Sigmoid colon (tissue), 7 donors: ENCODE results near the gene SNAP47. TPM values are rescaled to one million over a fixed set of nuclear protein-coding genes. Genes with fewer than 3 reads are reported as not detected.

ENCODE experiments used
- DNase-seq: peaks from one replicate; pipeline ENCODE4 v3.0.0-alpha.2; 2019
- H3K27ac ChIP-seq, 4 donors: fragments of 200-600 bp; sonication (generic); one replicate each; pipeline ENCODE4 v1.5.1; 2016 to 2019; ENCODE audit warnings: mild to moderate bottlenecking in 1 of 4
- H3K27me3 ChIP-seq, 3 donors: fragments of 200-600 bp; sonication (generic); one replicate each; pipeline ENCODE4 v1.5.1; 2019; ENCODE audit warnings: mild to moderate bottlenecking in 1 of 3
- H3K36me3 ChIP-seq, 4 donors: fragments of 200-600 bp; sonication (generic); one replicate each; pipeline ENCODE4 v1.5.1; 2016 to 2019
- H3K4me1 ChIP-seq, 4 donors: fragments of 200-600 bp; sonication (generic); one replicate each; pipeline ENCODE4 v1.5.1; 2017 to 2019
- H3K4me3 ChIP-seq, 4 donors: fragments of 200-600 bp; sonication (generic); one replicate each; pipeline ENCODE4 v1.5.1; 2017 to 2019; ENCODE audit warnings: mild to moderate bottlenecking in 2 of 4, moderate library complexity in 1 of 4
- H3K9me3 ChIP-seq, 4 donors: fragments of 200-600 bp in 3 of 4; sonication (generic) in 3 of 4; one replicate each; pipeline versions ENCODE4 v1.5.1 to v1.6.1; 2013 to 2019
- CTCF ChIP-seq, 4 experiments: fragments of 450-650 bp in 3 of 4; fragments of 200-600 bp in 1 of 4; IDR thresholded peaks; one replicate each; pipeline ENCODE4 v1.5.1; 2016 to 2019; ENCODE audit warnings: antibody characterized with exemption in 4 of 4, mild to moderate bottlenecking in 3 of 4, moderate library complexity in 2 of 4
- EP300 ChIP-seq, 4 donors: sonication (generic); formaldehyde crosslinking; IDR thresholded peaks; one replicate each; pipeline ENCODE4 v1.6.1; 2017; ENCODE audit warnings: antibody characterized with exemption in 4 of 4
- POLR2A ChIP-seq, 2 donors: fragments of 450-650 bp; IDR thresholded peaks; one replicate each; pipeline ENCODE4 v1.6.1; 2016; ENCODE audit warnings: antibody characterized with exemption in 2 of 2, mild to moderate bottlenecking in 2 of 2, moderate library complexity in 2 of 2
- POLR2AphosphoS5 ChIP-seq, 4 donors: sonication (generic); formaldehyde crosslinking; IDR thresholded peaks; one replicate each; pipeline ENCODE4 v1.6.1; 2017; ENCODE audit warnings: antibody characterized with exemption in 4 of 4
- whole genome bisulfite sequencing, 2 donors: extraction: QIAGEN DNeasy Blood & Tissue Kit; methylation state at CpG; one replicate each; pipeline ENCODE4 v1.1.7; 2013; 5-methylcytosine and 5-hydroxymethylcytosine counted together
- intact Hi-C: fragments of 100-400 bp; cut with DNase I; formaldehyde crosslinking; loops from one replicate; pipeline ENCODE4 v1.15.1; 2023
- polyA plus RNA-seq, 3 donors: library from polyadenylated mRNA; stranded (reverse); fragments of 200-250 nt; gene quantifications; one replicate each; pipeline ENCODE4 v1.2.3, GENCODE V29; 2013
- total RNA-seq, 4 donors: library from RNA; depleted of rRNA; stranded (reverse); fragments of >200 nt; gene quantifications; one replicate each; pipeline ENCODE4 v1.1.0, GENCODE V29; 2016
- donor health status: healthy with polysubstance abuse.
- donor health status: Bipolar disorder and iron deficiency.
- donor health status: healthy.

SNAP47 gene
- total and polyA plus RNA-seq, 7 donors: 13.8 to 51.6 (median 33.9) TPM

- WGBS, 2 donors: 89 to 91% methylated on average over 16 of the region's 16 CpGs
Observed at GRCh38 chr1:227816750-227817446, 81.7 kb downstream of the SNAP47 start.

GRCh38 chr1:227823537-227823936 lies 88.3 kb downstream of the SNAP47 start:
- 75 to 97% methylated on average over 1 of the region's 1 CpG for WGBS, 2 donors
- no peak for TF ChIP-seq POLR2A (IDR thresholded peaks at IDR 0.05)
- DNase-seq: no peak
- Histone ChIP-seq H3K36me3 (no peaks in the 10 kb centered on the region), H3K27me3 (no peaks in the 10 kb centered on the region), H3K9me3 (peaks cover 0 to under 1% (median 0%) of the 10 kb centered on the region in 4 donors), H3K4me1 (no peaks in the 10 kb centered on the region), H3K4me3 (no peak overlapping the region), H3K27ac (no peak overlapping the region)
- intact Hi-C loops: no loop called here

More at GRCh38 chr1:227816750-227817446, 81.7 kb downstream of the SNAP47 start:
- Histone ChIP-seq H3K36me3 (no peaks in the 10 kb centered on the region), H3K4me1 (no peaks in the 10 kb centered on the region), H3K4me3 (no peak overlapping the region), H3K9me3 (peaks cover 0 to 6% (median 1%) of the 10 kb centered on the region in 4 donors), H3K27me3 (no peaks in the 10 kb centered on the region), H3K27ac (no peak overlapping the region)
- no peak for DNase-seq
- intact Hi-C loops: no loop called here
- TF ChIP-seq POLR2A (IDR thresholded peaks at IDR 0.05): no peak
- TF ChIP-seq CTCF (IDR thresholded peaks at IDR 0.05): no peak
- no peak for TF ChIP-seq EP300 (IDR thresholded peaks at IDR 0.05)
- no peak for TF ChIP-seq POLR2AphosphoS5 (IDR thresholded peaks at IDR 0.05)

GRCh38 chr1:227824204-227824603 lies 89.0 kb downstream of the SNAP47 start:
- no peak overlapping the region for H3K4me3 ChIP-seq
- no peaks in the 10 kb centered on the region for H3K27me3 ChIP-seq
- no peak overlapping the region for H3K27ac ChIP-seq
- peaks cover 0 to 3% (median 0%) of the 10 kb centered on the region in 4 donors for H3K9me3 ChIP-seq
- whole genome bisulfite sequencing, 2 donors: 38 to 56% methylated on average over 2 of the region's 2 CpGs
- H3K4me1 ChIP-seq: no peaks in the 10 kb centered on the region
- intact Hi-C loops: no loop called here
- TF ChIP-seq CTCF (IDR thresholded peaks at IDR 0.05): no peak
- no peak for TF ChIP-seq POLR2AphosphoS5 (IDR thresholded peaks at IDR 0.05)
- no peak for TF ChIP-seq EP300 (IDR thresholded peaks at IDR 0.05)
- TF ChIP-seq POLR2A (IDR thresholded peaks at IDR 0.05): no peak
- no peaks in the 10 kb centered on the region for H3K36me3 ChIP-seq
- DNase-seq: no peak

GRCh38 chr1:227828786-227829185 lies 93.6 kb downstream of the SNAP47 start:
- intact Hi-C loops: no loop called here
- Histone ChIP-seq H3K9me3 (peaks cover 0 to 3% (median 0%) of the 10 kb centered on the region in 4 donors), H3K27ac (no peak overlapping the region), H3K27me3 (no peaks in the 10 kb centered on the region), H3K36me3 (no peaks in the 10 kb centered on the region), H3K4me1 (no peaks in the 10 kb centered on the region), H3K4me3 (no peak overlapping the region)
- TF ChIP-seq POLR2A (IDR thresholded peaks at IDR 0.05): no peak
- TF ChIP-seq EP300 (IDR thresholded peaks at IDR 0.05): no peak
- TF ChIP-seq CTCF (IDR thresholded peaks at IDR 0.05): no peak
- no peak for TF ChIP-seq POLR2AphosphoS5 (IDR thresholded peaks at IDR 0.05)
- no peak for DNase-seq
- WGBS, 2 donors: 84 to 91% methylated on average over 3 of the region's 3 CpGs

Other genes with a start within 250 kb of the SNAP47 start
- gene ZNF678, start 171.9 kb upstream of the SNAP47 start, total RNA-seq: 10 to 100 TPM in 1 of 4 donors, 1 to 10 TPM in 3; 5.3 to 15.3 (median 8.4) TPM
- 1 to 10 TPM; 1.2 to 3.4 (median 1.6) TPM for gene ZNF678, start 171.9 kb upstream of the SNAP47 start, polyA plus RNA-seq
- 10 to 100 TPM; 13.8 to 20.5 (median 14.8) TPM for gene JMJD4, start 133 bp upstream of the SNAP47 start, total RNA-seq
- 10 to 100 TPM in 1 of 3 donors, 1 to 10 TPM in 2; 7.8 to 13.5 (median 8.8) TPM for gene JMJD4, start 133 bp upstream of the SNAP47 start, polyA plus RNA-seq
- gene PRSS38, start 80.2 kb downstream of the SNAP47 start, total RNA-seq: not detected
- not detected for gene PRSS38, start 80.2 kb downstream of the SNAP47 start, polyA plus RNA-seq
- gene WNT9A, start 212.5 kb downstream of the SNAP47 start, total RNA-seq: 10 to 100 TPM in 1 of 4 donors, 1 to 10 TPM in 3; 6.4 to 25.5 (median 8.7) TPM
- gene WNT9A, start 212.5 kb downstream of the SNAP47 start, polyA plus RNA-seq: 1 to 10 TPM in 1 of 3 donors, under 1 TPM in 2; 0.23 to 2.8 (median 0.60) TPM